IMR-90 (cell line): ENCODE measurements around the gene PCSK5. TPM values are rescaled to one million over a fixed set of nuclear protein-coding genes. Genes with fewer than 3 reads are reported as not detected.

Source experiments
- ATAC-seq: fragments of 200-7000 bp; cut with Tn5 transposase; 2 replicates; pipeline ENCODE4 v1.9.1; 2020; ENCODE audit warnings: low read depth, mild to moderate bottlenecking, moderate library complexity
- BruUV-seq: library from RNA; stranded (reverse); fragments of 400-500 nt; replicated peaks from 2 replicates; lab custom pipeline; 2021; lab: Mats Ljungman, UMichigan
- CTCF ChIA-PET: fragments of 300-600 bp; formaldehyde crosslinking; extraction: SDS; loops from one replicate; lab custom pipeline; 2021; ENCODE audit warnings: antibody characterized with exemption; lab: Yijun Ruan, JAX
- POLR2A ChIA-PET: fragments of 300-600 bp; sonication (Branson Sonifier 250); formaldehyde crosslinking; loops from one replicate; lab custom pipeline; 2022; ENCODE audit warnings: antibody characterized with exemption; ENCODE audit not compliant: unreplicated experiment; lab: Charles Lee
- DNase-seq: peaks from one replicate; pipeline ENCODE4 v3.0.0; 2013
- H2AFZ ChIP-seq: replicated peaks from 2 replicates; pipeline ENCODE3; 2013; ENCODE audit warnings: low read length, mild to moderate bottlenecking; ENCODE audit not compliant: poor library complexity
- H2AK5ac ChIP-seq: 2 replicates; pipeline ENCODE4 v1.6.1; 2013; ENCODE audit warnings: low read depth, low read length, inconsistent platforms
- H2AK9ac ChIP-seq: replicated peaks from 2 replicates; pipeline ENCODE3; 2013; ENCODE audit warnings: mild to moderate bottlenecking, low read depth, low read length, moderate library complexity; ENCODE audit not compliant: poor library complexity
- H2BK120ac ChIP-seq: 2 replicates; pipeline ENCODE4 v1.6.1; 2013; ENCODE audit warnings: low read depth, low read length, inconsistent platforms
- H2BK15ac ChIP-seq: 3 replicates; pipeline ENCODE4 v1.6.1; 2013; ENCODE audit warnings: low read depth, low read length, inconsistent platforms
- H2BK20ac ChIP-seq: 2 replicates; pipeline ENCODE4 v1.6.1; 2013; ENCODE audit warnings: low read depth, mild to moderate bottlenecking, inconsistent platforms, low read length, moderate library complexity
- H2BK5ac ChIP-seq: 2 replicates; pipeline ENCODE4 v1.6.1; 2013; ENCODE audit warnings: mild to moderate bottlenecking, low read depth, low read length, inconsistent platforms; ENCODE audit not compliant: poor library complexity, severe bottlenecking
- H3K14ac ChIP-seq: replicated peaks from 2 replicates; pipeline ENCODE4 v1.6.1; 2013; ENCODE audit warnings: low read depth, low read length, inconsistent platforms
- H3K18ac ChIP-seq: 2 replicates; pipeline ENCODE4 v1.6.1; 2013; ENCODE audit warnings: low read depth, low read length, control low read depth
- H3K23ac ChIP-seq: 2 replicates; pipeline ENCODE4 v1.6.1; 2013; ENCODE audit warnings: low read depth, low read length, inconsistent platforms
- H3K27ac ChIP-seq: 2 replicates; pipeline ENCODE4 v1.5.1; 2013; ENCODE audit warnings: mild to moderate bottlenecking, control low read depth, low read length; ENCODE audit not compliant: insufficient read depth
- H3K27me3 ChIP-seq: 2 replicates; pipeline ENCODE4 v1.6.1; 2013; ENCODE audit warnings: low read length; ENCODE audit not compliant: control insufficient read depth, insufficient read depth
- H3K36me3 ChIP-seq: 2 replicates; pipeline ENCODE4 v1.6.1; 2013; ENCODE audit warnings: low read length, mixed read lengths; ENCODE audit not compliant: control insufficient read depth, insufficient read depth
- H3K4ac ChIP-seq: 2 replicates; pipeline ENCODE4 v1.6.1; 2013; ENCODE audit warnings: low read depth, low read length, inconsistent platforms
- H3K4me1 ChIP-seq: 2 replicates; pipeline ENCODE4 v1.6.1; 2013; ENCODE audit warnings: low read length, mixed read lengths; ENCODE audit not compliant: control insufficient read depth, insufficient read depth
- H3K4me2 ChIP-seq: 2 replicates; pipeline ENCODE4 v1.6.1; 2013; ENCODE audit warnings: low read depth, mild to moderate bottlenecking, control low read depth, low read length, moderate library complexity
- H3K4me3 ChIP-seq: 2 replicates; pipeline ENCODE4 v1.5.1; 2013; ENCODE audit warnings: low read depth, mild to moderate bottlenecking, control low read depth, low read length, moderate library complexity; ENCODE audit not compliant: insufficient read depth
- H3K56ac ChIP-seq: 2 replicates; pipeline ENCODE4 v1.6.1; 2013; ENCODE audit warnings: low read length, inconsistent platforms; ENCODE audit not compliant: insufficient read depth; ENCODE audit errors: extremely low read depth
- H3K79me1 ChIP-seq, 2 experiments: 2 replicates each; pipeline ENCODE4 v1.6.1; 2013; ENCODE audit warnings: low read length in 2 of 2, inconsistent platforms in 1 of 2, low read depth in 1 of 2
- H3K9ac ChIP-seq: 2 replicates; pipeline ENCODE4 v1.6.1; 2013; ENCODE audit warnings: low read depth, low read length, control low read depth
- H3K9me1 ChIP-seq: 2 replicates; pipeline ENCODE4 v1.6.1; 2013; ENCODE audit warnings: low read length, inconsistent platforms; ENCODE audit not compliant: insufficient read depth
- H3K9me3 ChIP-seq: 2 replicates; pipeline ENCODE4 v1.6.1; 2013; ENCODE audit warnings: low read length; ENCODE audit not compliant: control insufficient read depth, insufficient read depth
- H4K20me1 ChIP-seq: 2 replicates; pipeline ENCODE4 v1.6.1; 2013; ENCODE audit warnings: low read length, inconsistent platforms; ENCODE audit not compliant: insufficient read depth
- H4K5ac ChIP-seq: 2 replicates; pipeline ENCODE4 v1.6.1; 2013; ENCODE audit warnings: mild to moderate bottlenecking, low read depth, low read length, control low read depth
- H4K8ac ChIP-seq, 2 experiments: 2 replicates each; pipeline ENCODE4 v1.6.1; 2013; ENCODE audit warnings: low read depth in 2 of 2, low read length in 2 of 2, control low read depth in 1 of 2, inconsistent platforms in 1 of 2
- H4K91ac ChIP-seq: 2 replicates; pipeline ENCODE4 v1.6.1; 2013; ENCODE audit warnings: low read depth, low read length, inconsistent platforms; ENCODE audit not compliant: insufficient read depth
- FOS ChIP-seq: fragments of 150-350 bp; IDR thresholded peaks from 2 replicates; pipeline ENCODE4 v1.6.1; 2016; ENCODE audit warnings: low read depth, low read length
- RAD21 ChIP-seq: IDR thresholded peaks from 2 replicates; pipeline ENCODE4 v1.6.1; 2012; ENCODE audit warnings: low read length, improper control_type of control experiment
- WGBS, 2 experiments: methylation state at CpG; one replicate each; pipeline versions ENCODE4 v1.1.5 to v1.1.7; 2013; ENCODE audit warnings: missing lambda C conversion rate in 2 of 2; ENCODE audit not compliant: insufficient read length in 1 of 2; ENCODE audit errors: extremely low coverage in 2 of 2; 5-methylcytosine and 5-hydroxymethylcytosine counted together
- dilution Hi-C: fragments of 300-500 bp; cut with HindIII; formaldehyde crosslinking; loops from one replicate; pipeline ENCODE4 v1.14.3; 2018; ENCODE audit warnings: low sequenced_read_pairs; ENCODE audit not compliant: unreplicated experiment
- in situ Hi-C: fragments of 300-500 bp; cut with MboI; formaldehyde crosslinking; loops from 3 replicates; pipeline ENCODE4 v1.14.3; 2019; ENCODE audit warnings: low sequenced_read_pairs, inconsistent platforms, mixed read lengths
- intact Hi-C: fragments of 100-400 bp; cut with micrococcal nuclease; formaldehyde crosslinking; loops from 2 replicates; pipeline ENCODE4 v1.10.0; 2022
- polyA plus RNA-seq, 3 experiments: library from polyadenylated mRNA; depleted of rRNA; stranded (reverse); fragments of >200 nt; gene quantifications; 2 replicates each; pipeline ENCODE4 v1.2.3, GENCODE V29; 2012; ENCODE audit warnings: low replicate concordance in 1 of 3
- total RNA-seq: library from RNA; depleted of rRNA; stranded (reverse); fragments of >200 nt; gene quantifications from 2 replicates; pipeline ENCODE4 v1.2.3, GENCODE V29; 2012
- TF ChIP-seq, protein P1 (sequence below): conservative IDR thresholded peaks from 2 replicates; pipeline ENCODE4 v1.5.1; 2012; ENCODE audit warnings: mild to moderate bottlenecking, low read depth, low read length, improper control_type of control experiment
- TF ChIP-seq, protein P2 (sequence below): fragments of 150-350 bp; IDR thresholded peaks from 2 replicates; pipeline ENCODE4 v1.6.1; 2016; ENCODE audit warnings: low read depth, mild to moderate bottlenecking, low read length, moderate library complexity, borderline replicate concordance

The PCSK5 gene
- total and polyA plus RNA-seq, 2 of the 4 experiments (the other 2 are of a cell fraction), result 1.5 to 3.0 TPM

DNA sequence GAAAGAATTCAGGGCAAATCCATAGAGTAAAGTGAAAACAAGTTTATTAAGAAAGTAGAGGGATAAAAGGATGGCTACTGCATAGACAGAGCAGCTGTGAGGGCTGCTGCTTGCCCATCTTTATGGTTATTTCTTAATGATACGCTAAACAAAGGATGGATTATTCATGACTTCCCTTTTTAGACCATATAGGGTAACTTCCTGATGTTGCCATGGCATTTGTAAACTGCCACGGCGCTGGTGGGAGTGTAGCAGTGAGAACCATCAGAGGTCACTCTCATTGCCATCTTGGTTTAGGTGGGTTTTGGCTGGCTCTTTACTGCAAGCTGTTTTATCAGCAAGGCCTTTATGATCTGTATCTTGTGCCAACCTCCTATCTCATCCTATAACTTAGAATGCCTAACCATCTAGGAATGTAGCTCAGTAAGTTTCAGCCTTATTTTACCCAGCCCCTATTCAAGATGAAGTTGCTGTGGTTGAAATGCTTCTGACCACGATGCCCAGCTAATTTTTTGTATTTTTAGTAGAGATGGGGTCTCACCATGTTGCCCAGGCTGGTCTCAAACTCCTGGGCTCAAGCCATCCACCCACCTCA, 461.6 kb downstream of the PCSK5 start:
- Histone ChIP-seq H3K4me2 (no peak overlapping the region), H3K4me1 (no peaks in the 10 kb centered on the region), H4K8ac (no peak overlapping the region), H3K9ac (no peak overlapping the region), H4K5ac (no peak overlapping the region), H2BK15ac (no peak overlapping the region), H2BK5ac (no peak overlapping the region), H2AK5ac (no peak overlapping the region), H3K27me3 (peaks cover 12% of the 10 kb centered on the region), H3K56ac (no peak overlapping the region), H3K4me3 (no peak overlapping the region), H3K36me3 (no peaks in the 10 kb centered on the region), H3K9me1 (peaks cover 2% of the 10 kb centered on the region; the same call in 1 of the 2 replicates), H3K9me3 (no peaks in the 10 kb centered on the region; the same call in 1 of the 2 replicates), H2BK20ac (no peak overlapping the region), H3K4ac (no peak overlapping the region), H2AK9ac (no peak overlapping the region), H2BK120ac (no peak overlapping the region), H3K27ac (no peak overlapping the region), H3K18ac (no peak overlapping the region), H3K23ac (no peak overlapping the region), H2AFZ (no peak overlapping the region), H4K20me1 (no peaks in the 10 kb centered on the region), H3K14ac (no peak overlapping the region), H4K91ac (no peak overlapping the region), H3K79me1 (no peaks in the 10 kb centered on the region)
- in situ Hi-C loops (no loop called here), intact Hi-C loops (no loop called here), dilution Hi-C loops (no loop called here)
- no CpG with 5 or more reads among the region's 4 CpGs for WGBS, 2 experiments
- BruUV-seq, result no TSS peak
- DNase-seq, result no peak
- TF ChIP-seq FOS, result no peak
- TF ChIP-seq RAD21, result no peak
- TF ChIP-seq, protein P1, sequence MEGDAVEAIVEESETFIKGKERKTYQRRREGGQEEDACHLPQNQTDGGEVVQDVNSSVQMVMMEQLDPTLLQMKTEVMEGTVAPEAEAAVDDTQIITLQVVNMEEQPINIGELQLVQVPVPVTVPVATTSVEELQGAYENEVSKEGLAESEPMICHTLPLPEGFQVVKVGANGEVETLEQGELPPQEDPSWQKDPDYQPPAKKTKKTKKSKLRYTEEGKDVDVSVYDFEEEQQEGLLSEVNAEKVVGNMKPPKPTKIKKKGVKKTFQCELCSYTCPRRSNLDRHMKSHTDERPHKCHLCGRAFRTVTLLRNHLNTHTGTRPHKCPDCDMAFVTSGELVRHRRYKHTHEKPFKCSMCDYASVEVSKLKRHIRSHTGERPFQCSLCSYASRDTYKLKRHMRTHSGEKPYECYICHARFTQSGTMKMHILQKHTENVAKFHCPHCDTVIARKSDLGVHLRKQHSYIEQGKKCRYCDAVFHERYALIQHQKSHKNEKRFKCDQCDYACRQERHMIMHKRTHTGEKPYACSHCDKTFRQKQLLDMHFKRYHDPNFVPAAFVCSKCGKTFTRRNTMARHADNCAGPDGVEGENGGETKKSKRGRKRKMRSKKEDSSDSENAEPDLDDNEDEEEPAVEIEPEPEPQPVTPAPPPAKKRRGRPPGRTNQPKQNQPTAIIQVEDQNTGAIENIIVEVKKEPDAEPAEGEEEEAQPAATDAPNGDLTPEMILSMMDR, result no peak
- TF ChIP-seq, protein P2, sequence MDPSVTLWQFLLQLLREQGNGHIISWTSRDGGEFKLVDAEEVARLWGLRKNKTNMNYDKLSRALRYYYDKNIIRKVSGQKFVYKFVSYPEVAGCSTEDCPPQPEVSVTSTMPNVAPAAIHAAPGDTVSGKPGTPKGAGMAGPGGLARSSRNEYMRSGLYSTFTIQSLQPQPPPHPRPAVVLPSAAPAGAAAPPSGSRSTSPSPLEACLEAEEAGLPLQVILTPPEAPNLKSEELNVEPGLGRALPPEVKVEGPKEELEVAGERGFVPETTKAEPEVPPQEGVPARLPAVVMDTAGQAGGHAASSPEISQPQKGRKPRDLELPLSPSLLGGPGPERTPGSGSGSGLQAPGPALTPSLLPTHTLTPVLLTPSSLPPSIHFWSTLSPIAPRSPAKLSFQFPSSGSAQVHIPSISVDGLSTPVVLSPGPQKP, result no peak
- ChIA-PET CTCF (no interaction called here), POLR2A (no interaction called here)
- ATAC-seq, result no peak
